ENCODE data around the gene UBR1. TPM values are rescaled to one million over a fixed set of nuclear protein-coding genes. Genes with fewer than 3 reads are reported as not detected.

Gene UBR1
- polyA plus RNA-seq, 1 donor from 2014 or later: 33.5 TPM

DNA sequence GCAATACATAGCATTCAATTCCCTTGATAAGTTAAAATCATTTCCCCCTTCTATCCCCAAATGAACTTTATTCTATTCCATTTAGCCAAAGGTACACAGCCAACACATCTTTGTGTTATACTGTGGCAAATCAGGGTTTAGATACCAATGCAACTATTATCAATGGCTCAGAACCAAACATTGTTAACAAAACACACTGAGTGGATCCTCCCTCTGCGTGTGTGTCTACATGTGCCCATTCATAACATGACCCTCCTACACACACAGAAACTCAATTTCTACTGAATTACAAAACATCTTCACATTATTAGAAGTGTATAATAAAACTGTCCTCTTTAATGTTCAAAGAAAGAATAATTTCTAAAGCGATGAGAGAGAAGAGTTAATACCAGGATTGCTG is 186.5 kb downstream of the UBR1 start:
- Histone ChIP-seq H3K79me2 (replicated peaks; ENCODE audit: insufficient read depth, low read length) (peaks cover 41% of the 10 kb centered on the region), H3K4me3 (ENCODE audit: low read length) (peak overlapping the region; percentile 80), H2AFZ (ENCODE audit: low read depth, low read length) (no peak overlapping the region), H3K4me2 (ENCODE audit: low read length) (peak overlapping the region; percentile 71), H3K9ac (ENCODE audit: low read length) (peak overlapping the region; percentile 78), H3K27me3 (ENCODE audit: insufficient read depth, low read depth, low read length) (no peaks in the 10 kb centered on the region), H3K9me3 (ENCODE audit: low read length) (no peaks in the 10 kb centered on the region), H3K36me3 (ENCODE audit: insufficient read depth, low read length) (no peaks in the 10 kb centered on the region), H3K9me2 (ENCODE audit: insufficient read depth, low read length) (no peaks in the 10 kb centered on the region), H4K20me1 (ENCODE audit: insufficient read depth) (no peaks in the 10 kb centered on the region), H3K27ac (ENCODE audit: low read length) (peak overlapping the region; percentile 79), H3F3A (ENCODE audit: insufficient read depth, low read length, poor library complexity, severe bottlenecking) (no peaks in the 10 kb centered on the region)
- TF ChIP-seq RAD21 (conservative IDR thresholded peaks at IDR 0.05) (no peak), MXI1 (conservative IDR thresholded peaks at IDR 0.05; ENCODE audit: poor library complexity, severe bottlenecking) (peak; percentile 25)
- TF ChIP-seq, protein P1, sequence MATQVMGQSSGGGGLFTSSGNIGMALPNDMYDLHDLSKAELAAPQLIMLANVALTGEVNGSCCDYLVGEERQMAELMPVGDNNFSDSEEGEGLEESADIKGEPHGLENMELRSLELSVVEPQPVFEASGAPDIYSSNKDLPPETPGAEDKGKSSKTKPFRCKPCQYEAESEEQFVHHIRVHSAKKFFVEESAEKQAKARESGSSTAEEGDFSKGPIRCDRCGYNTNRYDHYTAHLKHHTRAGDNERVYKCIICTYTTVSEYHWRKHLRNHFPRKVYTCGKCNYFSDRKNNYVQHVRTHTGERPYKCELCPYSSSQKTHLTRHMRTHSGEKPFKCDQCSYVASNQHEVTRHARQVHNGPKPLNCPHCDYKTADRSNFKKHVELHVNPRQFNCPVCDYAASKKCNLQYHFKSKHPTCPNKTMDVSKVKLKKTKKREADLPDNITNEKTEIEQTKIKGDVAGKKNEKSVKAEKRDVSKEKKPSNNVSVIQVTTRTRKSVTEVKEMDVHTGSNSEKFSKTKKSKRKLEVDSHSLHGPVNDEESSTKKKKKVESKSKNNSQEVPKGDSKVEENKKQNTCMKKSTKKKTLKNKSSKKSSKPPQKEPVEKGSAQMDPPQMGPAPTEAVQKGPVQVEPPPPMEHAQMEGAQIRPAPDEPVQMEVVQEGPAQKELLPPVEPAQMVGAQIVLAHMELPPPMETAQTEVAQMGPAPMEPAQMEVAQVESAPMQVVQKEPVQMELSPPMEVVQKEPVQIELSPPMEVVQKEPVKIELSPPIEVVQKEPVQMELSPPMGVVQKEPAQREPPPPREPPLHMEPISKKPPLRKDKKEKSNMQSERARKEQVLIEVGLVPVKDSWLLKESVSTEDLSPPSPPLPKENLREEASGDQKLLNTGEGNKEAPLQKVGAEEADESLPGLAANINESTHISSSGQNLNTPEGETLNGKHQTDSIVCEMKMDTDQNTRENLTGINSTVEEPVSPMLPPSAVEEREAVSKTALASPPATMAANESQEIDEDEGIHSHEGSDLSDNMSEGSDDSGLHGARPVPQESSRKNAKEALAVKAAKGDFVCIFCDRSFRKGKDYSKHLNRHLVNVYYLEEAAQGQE (IDR thresholded peaks at IDR 0.05; ENCODE audit: borderline replicate concordance): no peak

DNA sequence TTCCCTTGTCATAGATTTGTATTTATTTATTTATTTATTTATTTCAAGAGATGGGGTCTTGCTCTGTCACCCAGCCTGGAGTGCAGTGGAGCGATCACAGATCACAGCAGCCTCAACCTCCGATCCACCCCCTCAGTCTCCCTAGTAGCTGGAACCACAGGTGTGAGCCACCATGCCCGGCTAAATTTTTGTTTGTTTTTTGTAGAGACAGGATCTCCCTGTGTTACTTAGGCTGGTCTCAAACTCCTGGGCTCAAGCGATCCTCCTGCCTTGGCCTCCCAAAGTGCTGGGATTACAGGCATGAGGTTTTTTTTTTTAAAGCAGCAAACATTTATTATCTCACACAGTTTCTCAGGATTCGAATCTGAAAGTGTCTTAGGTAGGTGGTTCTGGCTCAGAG is 187.8 kb downstream of the UBR1 start:
- Histone ChIP-seq H3K79me2 (replicated peaks; ENCODE audit: insufficient read depth, low read length) (peaks cover 42% of the 10 kb centered on the region), H3K9me3 (ENCODE audit: low read length) (no peaks in the 10 kb centered on the region), H3K4me2 (ENCODE audit: low read length) (peak overlapping the region; percentile 71), H3K9me2 (ENCODE audit: insufficient read depth, low read length) (no peaks in the 10 kb centered on the region), H3K36me3 (ENCODE audit: insufficient read depth, low read length) (no peaks in the 10 kb centered on the region), H3K9ac (ENCODE audit: low read length) (no peak overlapping the region), H2AFZ (ENCODE audit: low read depth, low read length) (no peak overlapping the region), H3K27ac (ENCODE audit: low read length) (no peak overlapping the region), H3K4me3 (ENCODE audit: low read length) (peak overlapping the region; percentile 80), H4K20me1 (ENCODE audit: insufficient read depth) (no peaks in the 10 kb centered on the region), H3F3A (ENCODE audit: insufficient read depth, low read length, poor library complexity, severe bottlenecking) (no peaks in the 10 kb centered on the region), H3K27me3 (ENCODE audit: insufficient read depth, low read depth, low read length) (no peaks in the 10 kb centered on the region)
- TF ChIP-seq TAF1 (IDR thresholded peaks at IDR 0.05; ENCODE audit: low read depth): no peak
- TF ChIP-seq, protein P2, sequence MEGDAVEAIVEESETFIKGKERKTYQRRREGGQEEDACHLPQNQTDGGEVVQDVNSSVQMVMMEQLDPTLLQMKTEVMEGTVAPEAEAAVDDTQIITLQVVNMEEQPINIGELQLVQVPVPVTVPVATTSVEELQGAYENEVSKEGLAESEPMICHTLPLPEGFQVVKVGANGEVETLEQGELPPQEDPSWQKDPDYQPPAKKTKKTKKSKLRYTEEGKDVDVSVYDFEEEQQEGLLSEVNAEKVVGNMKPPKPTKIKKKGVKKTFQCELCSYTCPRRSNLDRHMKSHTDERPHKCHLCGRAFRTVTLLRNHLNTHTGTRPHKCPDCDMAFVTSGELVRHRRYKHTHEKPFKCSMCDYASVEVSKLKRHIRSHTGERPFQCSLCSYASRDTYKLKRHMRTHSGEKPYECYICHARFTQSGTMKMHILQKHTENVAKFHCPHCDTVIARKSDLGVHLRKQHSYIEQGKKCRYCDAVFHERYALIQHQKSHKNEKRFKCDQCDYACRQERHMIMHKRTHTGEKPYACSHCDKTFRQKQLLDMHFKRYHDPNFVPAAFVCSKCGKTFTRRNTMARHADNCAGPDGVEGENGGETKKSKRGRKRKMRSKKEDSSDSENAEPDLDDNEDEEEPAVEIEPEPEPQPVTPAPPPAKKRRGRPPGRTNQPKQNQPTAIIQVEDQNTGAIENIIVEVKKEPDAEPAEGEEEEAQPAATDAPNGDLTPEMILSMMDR (IDR thresholded peaks at IDR 0.05; ENCODE audit: poor library complexity, severe bottlenecking): no peak
- no peak for TF ChIP-seq POLR2AphosphoS5 (IDR thresholded peaks at IDR 0.05)
- TF ChIP-seq RAD21 (conservative IDR thresholded peaks at IDR 0.05): no peak
- TF ChIP-seq EZH2 (IDR thresholded peaks at IDR 0.05; ENCODE audit: borderline replicate concordance, insufficient read depth, low read length, poor library complexity, severe bottlenecking): no peak
- no peak for TF ChIP-seq SMC3 (conservative IDR thresholded peaks at IDR 0.05; ENCODE audit: poor library complexity)
- TF ChIP-seq, protein P1 (IDR thresholded peaks at IDR 0.05; ENCODE audit: borderline replicate concordance): no peak
- TF ChIP-seq MXI1 (conservative IDR thresholded peaks at IDR 0.05; ENCODE audit: poor library complexity, severe bottlenecking): no peak
- no peak for TF ChIP-seq EP300 (conservative IDR thresholded peaks at IDR 0.05; ENCODE audit: poor library complexity, severe bottlenecking)
